Heart right ventricle (tissue), 16 donors: Measurements from ENCODE around the gene NOSTRIN. TPM values are rescaled to one million over a fixed set of nuclear protein-coding genes. Genes with fewer than 3 reads are reported as not detected.
A peak's percentile ranks its signal among the peaks of the same experiment; 100 is the strongest.

ENCODE experiments used
- ATAC-seq, 8 donors: fragments of 200-7000 bp; cut with Tn5 transposase; one replicate each; pipeline ENCODE4 v1.9.1; 2020; ENCODE audit warnings: mild to moderate bottlenecking in 8 of 8, moderate library complexity in 8 of 8, moderate number of reproducible peaks in 1 of 8
- DNase-seq, 2 donors: peaks; one replicate each; pipeline ENCODE4 v3.0.0-alpha.2; 2020
- H3K27ac ChIP-seq, 10 donors: fragments of 200-600 bp; sonication (generic) in 2 of 10; one replicate each; pipeline versions ENCODE4 v1.5.0 to v1.8.0; 2020 to 2022; ENCODE audit warnings: mild to moderate bottlenecking in 3 of 10
- H3K27me3 ChIP-seq, 7 donors: fragments of 200-600 bp; one replicate each; pipeline ENCODE4 v1.8.0; 2021 to 2022; ENCODE audit warnings: mild to moderate bottlenecking in 2 of 7
- H3K36me3 ChIP-seq, 9 donors: fragments of 200-600 bp; sonication (generic) in 1 of 9; one replicate each; pipeline versions ENCODE4 v1.5.0 to v1.8.0; 2020 to 2022; ENCODE audit warnings: mild to moderate bottlenecking in 2 of 9
- H3K4me1 ChIP-seq, 9 donors: fragments of 200-600 bp; sonication (generic) in 1 of 9; one replicate each; pipeline versions ENCODE4 v1.5.0 to v1.8.0; 2020 to 2022; ENCODE audit warnings: mild to moderate bottlenecking in 4 of 9
- H3K4me3 ChIP-seq, 10 donors: fragments of 200-600 bp; sonication (generic) in 2 of 10; one replicate each; pipeline versions ENCODE4 v1.5.0 to v1.8.0; 2020 to 2022; ENCODE audit warnings: mild to moderate bottlenecking in 7 of 10, moderate library complexity in 2 of 10
- H3K9me3 ChIP-seq, 11 donors: fragments of 200-600 bp in 10 of 11; sonication (generic) in 2 of 11; one replicate each; pipeline versions ENCODE4 v1.5.0 to v1.8.0; 2013 to 2022; ENCODE audit warnings: mild to moderate bottlenecking in 2 of 11, control low read depth in 1 of 11, moderate library complexity in 1 of 11
- WGBS, 2 donors: extraction: QIAGEN DNeasy Blood & Tissue Kit; methylation state at CpG; one replicate each; pipeline ENCODE4 v1.1.7; 2013; ENCODE audit warnings: inconsistent platforms in 1 of 2; 5-methylcytosine and 5-hydroxymethylcytosine counted together
- intact Hi-C, 10 donors: fragments of 100-400 bp; cut with DNase I; formaldehyde crosslinking; loops; one replicate each; pipeline versions ENCODE4 v1.11.1 to v1.14.2; 2022
- polyA plus RNA-seq, 2 donors: library from polyadenylated mRNA; stranded (reverse); fragments of 200-250 nt; gene quantifications; one replicate each; pipeline ENCODE4 v1.2.3, GENCODE V29; 2013
- total RNA-seq, 10 donors: library from RNA; stranded (reverse); fragmentation: NEBNext Ultra II Directional in 3 of 10; extraction: Animal tissue kit (Norgen Biotek cat#: 25700) in 3 of 10; gene quantifications; one replicate each; pipeline versions ENCODE4 v1.2.1 to v1.2.4, GENCODE V29; 2021 to 2023
- TF ChIP-seq, protein P1 (sequence below), 9 donors: fragments of 200-600 bp; sonication (generic) in 2 of 9; IDR thresholded peaks; one replicate each; pipeline versions ENCODE4 v1.5.0 to v1.8.0; 2021 to 2022; ENCODE audit warnings: antibody characterized with exemption in 9 of 9, mild to moderate bottlenecking in 5 of 9, moderate library complexity in 1 of 9
- donor health status: Arrhythmogenic right ventricular cardiomyopathy.
- donor health status: ischemic (EF 13 %, LVEDD 7.1; RV severe dilation, severe dysfunction).
- donor health status: healthy with polysubstance abuse.
- donor health status: DM: no; HTN: yes; CAD: no.
- donor health status: DM: no; HTN: no; CAD: no.
- donor health status: ischemic (EF 25% LVEDD 6.9; RV normal size, moderate dysfunction).
- donor health status: ischemic (EF 25% LVEDD 5.7; RV mildly dilated, moderate dysfunction).
- donor health status: healthy.
- donor health status: DM: yes; HTN: yes; CAD: no.
- donor health status: Ischemic cardiomyopathy.
- donor health status: ischemic (EF 35%, LVEDD 5.7; RV mildly dilated, moderate dysfunction).
- donor health status: nonischemic (EF 11% LVEDD 7.7; RV severe dilation, severe dysfunction).
- donor health status: DM: yes; HTN: yes; CAD: no.
- donor health status: PGD.
- donor health status: ischemic (EF 29% LVEDD 5.4; RV normal size, mild dysfunction).
- donor health status: nonischemic (EF 23%, LVEDD 6.1; RV moderate dilation, normal function).

The NOSTRIN gene
- total and polyA plus RNA-seq, 12 donors, result 5.0 to 44.6 (median 12.2) TPM

DNA sequence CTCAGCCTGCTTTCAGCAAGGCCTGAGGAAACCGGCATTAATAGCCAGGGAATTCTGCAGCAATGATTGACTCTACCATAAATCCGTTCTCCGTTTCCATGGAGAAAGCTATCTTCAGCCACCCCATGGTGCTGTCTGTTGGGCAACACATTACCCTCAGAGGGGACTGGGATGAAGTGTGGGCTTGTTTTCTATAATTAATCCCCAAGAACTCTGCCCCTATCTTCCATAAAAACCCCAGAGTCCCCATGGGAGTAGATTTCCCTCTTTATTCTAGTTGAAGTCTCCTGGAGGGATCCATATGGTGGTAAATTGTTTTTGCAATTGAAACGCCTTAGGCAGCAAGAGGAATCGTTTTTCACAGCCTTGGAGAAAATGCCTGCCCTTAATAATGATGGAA is 107.9 kb downstream of the NOSTRIN start:
- 72 to 79% methylated on average over 5 of the region's 5 CpGs for WGBS, 2 donors
- DNase-seq, result no peak

DNA sequence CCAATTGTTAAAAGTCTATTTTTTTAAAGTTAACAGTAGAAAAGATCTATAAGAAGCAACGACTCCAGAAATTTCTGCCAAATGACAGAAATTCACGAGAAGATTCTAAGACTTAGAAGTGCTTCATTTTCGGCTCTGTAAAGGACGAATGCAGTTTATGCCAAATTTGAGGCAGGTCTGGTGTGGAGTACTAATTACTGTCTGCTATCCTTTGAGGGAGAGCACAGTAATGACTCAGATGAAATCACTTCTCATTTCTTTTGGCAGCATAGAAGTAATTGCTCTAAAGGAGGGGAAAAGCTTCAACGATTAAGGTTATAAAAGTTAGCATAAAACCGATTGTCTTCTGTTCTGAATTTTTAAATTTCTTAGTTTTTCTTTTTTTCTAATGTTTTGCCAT is 110.0 kb downstream of the NOSTRIN start:
- H3K4me3 ChIP-seq, result peak overlapping the region in 7 of 10 donors; percentile 4 to 35 (median 22)
- H3K27ac ChIP-seq, result no peak overlapping the region
- intact Hi-C loops, result no loop called here
- H3K36me3 ChIP-seq, result no peaks in the 10 kb centered on the region
- H3K4me1 ChIP-seq, result peaks cover 0 to 6% (median 0%) of the 10 kb centered on the region in 9 donors
- peaks cover 0 to 8% (median 0%) of the 10 kb centered on the region in 11 donors for H3K9me3 ChIP-seq
- TF ChIP-seq, protein P1, sequence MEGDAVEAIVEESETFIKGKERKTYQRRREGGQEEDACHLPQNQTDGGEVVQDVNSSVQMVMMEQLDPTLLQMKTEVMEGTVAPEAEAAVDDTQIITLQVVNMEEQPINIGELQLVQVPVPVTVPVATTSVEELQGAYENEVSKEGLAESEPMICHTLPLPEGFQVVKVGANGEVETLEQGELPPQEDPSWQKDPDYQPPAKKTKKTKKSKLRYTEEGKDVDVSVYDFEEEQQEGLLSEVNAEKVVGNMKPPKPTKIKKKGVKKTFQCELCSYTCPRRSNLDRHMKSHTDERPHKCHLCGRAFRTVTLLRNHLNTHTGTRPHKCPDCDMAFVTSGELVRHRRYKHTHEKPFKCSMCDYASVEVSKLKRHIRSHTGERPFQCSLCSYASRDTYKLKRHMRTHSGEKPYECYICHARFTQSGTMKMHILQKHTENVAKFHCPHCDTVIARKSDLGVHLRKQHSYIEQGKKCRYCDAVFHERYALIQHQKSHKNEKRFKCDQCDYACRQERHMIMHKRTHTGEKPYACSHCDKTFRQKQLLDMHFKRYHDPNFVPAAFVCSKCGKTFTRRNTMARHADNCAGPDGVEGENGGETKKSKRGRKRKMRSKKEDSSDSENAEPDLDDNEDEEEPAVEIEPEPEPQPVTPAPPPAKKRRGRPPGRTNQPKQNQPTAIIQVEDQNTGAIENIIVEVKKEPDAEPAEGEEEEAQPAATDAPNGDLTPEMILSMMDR (IDR thresholded peaks at IDR 0.05), result no peak
- WGBS, 2 donors, result 61 to 69% methylated on average over 6 of the region's 6 CpGs
- no peak for ATAC-seq
- peaks cover 0 to 14% (median 3%) of the 10 kb centered on the region in 7 donors for H3K27me3 ChIP-seq
- no peak for DNase-seq

More for the DNA sequence above, 107.9 kb downstream of the NOSTRIN start:
- Histone ChIP-seq H3K9me3 (peaks cover 0 to under 1% (median 0%) of the 10 kb centered on the region in 11 donors), H3K27ac (no peak overlapping the region), H3K36me3 (no peaks in the 10 kb centered on the region), H3K4me3 (no peak overlapping the region), H3K4me1 (peaks cover 0 to 6% (median 0%) of the 10 kb centered on the region in 9 donors), H3K27me3 (peaks cover 0 to 18% (median 6%) of the 10 kb centered on the region in 7 donors)
- no peak for ATAC-seq
- intact Hi-C loops, result no loop called here
- TF ChIP-seq, protein P1 (IDR thresholded peaks at IDR 0.05), result no peak

DNA sequence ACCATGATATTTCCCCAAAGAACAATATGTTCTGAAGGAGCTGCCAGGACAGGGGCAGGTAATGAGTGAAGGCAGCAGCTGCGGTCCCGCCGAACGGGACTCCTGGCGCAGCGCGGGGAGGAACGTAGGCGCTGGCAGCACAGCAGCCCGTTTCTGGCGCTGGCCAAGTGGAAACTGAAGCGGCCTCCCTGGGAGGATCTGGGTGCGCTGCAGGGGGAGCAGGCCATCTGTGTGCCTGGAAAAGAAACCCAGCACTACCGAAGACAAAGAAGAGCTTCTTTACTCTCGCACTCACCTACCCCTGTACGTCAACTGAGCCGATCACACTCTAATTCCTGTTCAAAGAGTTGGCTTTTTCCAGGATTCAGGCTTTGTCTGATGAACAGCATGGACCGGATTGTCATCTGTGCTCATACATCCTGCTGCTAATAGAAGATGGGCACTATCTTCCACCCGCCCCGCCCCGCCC is 110.5 kb downstream of the NOSTRIN start:
- ATAC-seq, result peak; percentile 29 to 87 (median 63)
- WGBS, 2 donors, result 19 to 27% methylated on average over 21 of the region's 21 CpGs
- Histone ChIP-seq H3K9me3 (peaks cover 0 to 8% (median 0%) of the 10 kb centered on the region in 11 donors), H3K27me3 (peaks cover 0 to 14% (median 3%) of the 10 kb centered on the region in 7 donors), H3K36me3 (no peaks in the 10 kb centered on the region), H3K27ac (no peak overlapping the region), H3K4me1 (peaks cover 0 to 6% (median 0%) of the 10 kb centered on the region in 9 donors), H3K4me3 (peak overlapping the region in 7 of 10 donors; percentile 4 to 35 (median 22))
- DNase-seq, result peak in 1 of 2 donors; percentile 42
- intact Hi-C loops, result no loop called here
- TF ChIP-seq, protein P1 (IDR thresholded peaks at IDR 0.05), result no peak

DNA sequence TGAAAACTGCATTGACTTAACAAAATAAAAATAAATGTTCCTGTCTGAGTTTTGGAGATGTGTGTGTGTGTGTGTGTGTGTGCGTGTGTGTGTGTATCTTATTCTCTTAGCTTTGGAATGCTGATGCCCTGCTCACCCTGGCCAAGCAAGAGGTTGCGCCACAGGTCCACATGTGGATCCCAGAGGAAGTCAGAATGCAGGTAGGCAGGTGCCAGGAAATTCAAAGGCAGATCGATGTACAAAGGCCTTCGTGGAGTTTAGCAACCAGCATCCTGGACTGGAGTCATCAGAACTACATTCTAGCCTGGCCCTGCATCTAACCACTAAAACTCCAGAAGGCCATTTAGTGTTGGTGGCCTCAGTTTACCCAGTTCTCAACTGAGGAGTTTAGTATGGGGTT is 111.1 kb downstream of the NOSTRIN start:
- 81 to 89% methylated on average over 4 of the region's 4 CpGs for WGBS, 2 donors
- H3K4me3 ChIP-seq, result no peak overlapping the region
- TF ChIP-seq, protein P1 (IDR thresholded peaks at IDR 0.05), result no peak
- no peaks in the 10 kb centered on the region for H3K36me3 ChIP-seq
- no peak overlapping the region for H3K27ac ChIP-seq
- ATAC-seq, result no peak
- DNase-seq, result no peak
- H3K27me3 ChIP-seq, result peaks cover 0 to 14% (median 3%) of the 10 kb centered on the region in 7 donors
- H3K9me3 ChIP-seq, result peaks cover 0 to 8% (median 0%) of the 10 kb centered on the region in 11 donors
- intact Hi-C loops, result no loop called here
- H3K4me1 ChIP-seq, result peaks cover 0 to 6% (median 0%) of the 10 kb centered on the region in 9 donors

Other genes with a start within 250 kb of the NOSTRIN start
- 1 to 10 TPM in 1 of 10 donors, under 1 TPM in 5, not detected in 4; 0.17 to 3.7 (median 0.50) TPM for gene SPC25, start 87.8 kb downstream of the NOSTRIN start, total RNA-seq
- gene SPC25, start 87.8 kb downstream of the NOSTRIN start, polyA plus RNA-seq, result under 1 TPM in 1 of 2 donors, not detected in 1; 0.10 TPM
- gene G6PC2, start 98.7 kb downstream of the NOSTRIN start, total RNA-seq, result under 1 TPM in 3 of 10 donors, not detected in 7; 0.07 to 0.15 (median 0.11) TPM
- gene G6PC2, start 98.7 kb downstream of the NOSTRIN start, polyA plus RNA-seq, result not detected
- gene ABCB11, start 228.7 kb downstream of the NOSTRIN start, total RNA-seq, result under 1 TPM in 3 of 10 donors, not detected in 7; 0.05 to 0.23 (median 0.06) TPM
- under 1 TPM; 0.01 to 0.07 TPM for gene ABCB11, start 228.7 kb downstream of the NOSTRIN start, polyA plus RNA-seq